Breast epithelium (tissue), 4 donors: ENCODE data around the gene C1orf210. TPM values are rescaled to one million over a fixed set of nuclear protein-coding genes. Genes with fewer than 3 reads are reported as not detected.

ENCODE experiments used
- DNase-seq, 2 donors: peaks; one replicate each; pipeline ENCODE4 v3.0.0-alpha.2; 2019; ENCODE audit warnings: low spot score in 2 of 2
- H3K27ac ChIP-seq, 2 donors: fragments of 200-600 bp; sonication (generic) in 1 of 2; one replicate each; pipeline ENCODE4 v1.5.1; 2016 to 2019; ENCODE audit warnings: mild to moderate bottlenecking in 1 of 2
- H3K27me3 ChIP-seq, 2 donors: fragments of 200-600 bp; sonication (generic) in 1 of 2; one replicate each; pipeline versions ENCODE4 v1.5.1 to v1.6.0; 2017 to 2019; ENCODE audit warnings: control low read depth in 1 of 2, mild to moderate bottlenecking in 1 of 2
- H3K36me3 ChIP-seq: fragments of 200-600 bp; one replicate; pipeline ENCODE4 v1.5.1; 2019
- H3K4me1 ChIP-seq, 2 donors: fragments of 200-600 bp; sonication (generic); one replicate each; pipeline ENCODE4 v1.5.1; 2016 to 2019; ENCODE audit warnings: control low read depth in 1 of 2
- H3K4me3 ChIP-seq, 3 donors: fragments of 200-600 bp; sonication (generic); 1 replicate in 2 of 3; 2 replicates in 1 of 3; pipeline ENCODE4 v1.5.1; 2016 to 2019; ENCODE audit warnings: mild to moderate bottlenecking in 3 of 3, moderate library complexity in 2 of 3
- H3K9me3 ChIP-seq, 2 donors: fragments of 200-600 bp; sonication (generic) in 1 of 2; one replicate each; pipeline ENCODE4 v1.5.1; 2016 to 2019; ENCODE audit warnings: control low read depth in 1 of 2
- POLR2A ChIP-seq: fragments of 450-650 bp; IDR thresholded peaks from one replicate; pipeline ENCODE4 v1.6.1; 2016; ENCODE audit warnings: antibody characterized with exemption, mild to moderate bottlenecking, moderate library complexity
- POLR2AphosphoS5 ChIP-seq, 3 donors: sonication (generic); formaldehyde crosslinking; IDR thresholded peaks; one replicate each; pipeline ENCODE4 v1.6.1; 2017; ENCODE audit warnings: antibody characterized with exemption in 3 of 3
- intact Hi-C: fragments of 100-400 bp; cut with DNase I; formaldehyde crosslinking; loops from one replicate; pipeline ENCODE4 v1.15.1; 2023; ENCODE audit warnings: low total_unique reads
- total RNA-seq, 3 donors: library from RNA; depleted of rRNA; stranded (reverse); fragments of >200 nt; gene quantifications; one replicate each; pipeline ENCODE4 v1.1.0, GENCODE V29; 2016
- TF ChIP-seq, protein P1 (sequence below), 3 donors: fragments of 450-650 bp; IDR thresholded peaks; one replicate each; pipeline ENCODE4 v1.5.1; 2016 to 2017; ENCODE audit warnings: antibody characterized with exemption in 3 of 3, mild to moderate bottlenecking in 3 of 3, moderate library complexity in 3 of 3

The C1orf210 gene
- total RNA-seq, 3 donors from 2014 or later = 7.2 to 31.3 TPM; not detected in 1

DNA sequence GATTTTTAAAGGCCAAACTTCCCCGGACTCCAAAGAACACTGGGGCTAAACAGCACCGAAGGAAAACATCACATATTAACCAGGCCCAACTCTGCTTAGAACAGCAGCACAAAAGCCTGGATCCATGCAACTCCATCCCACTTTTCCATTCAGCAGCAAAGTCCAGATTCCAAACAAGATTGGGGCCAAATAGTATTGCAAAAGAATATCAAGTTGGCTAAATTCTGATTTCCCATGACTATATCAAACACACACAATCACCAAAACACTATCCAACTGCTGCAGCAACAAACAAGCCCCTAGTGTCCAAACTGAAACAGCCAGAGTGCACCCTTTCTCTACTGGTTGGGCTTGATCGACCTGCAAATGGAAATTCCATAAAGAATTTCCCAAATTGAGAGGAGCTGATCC is 35.0 kb downstream of the C1orf210 start:
- Histone ChIP-seq H3K4me1 (no peaks in the 10 kb centered on the region), H3K27me3 (no peaks in the 10 kb centered on the region), H3K4me3 (no peak overlapping the region), H3K9me3 (no peaks in the 10 kb centered on the region), H3K36me3 (no peaks in the 10 kb centered on the region), H3K27ac (no peak overlapping the region)
- no peak for DNase-seq
- intact Hi-C loops = no loop called here
- TF ChIP-seq POLR2A (no peak), POLR2AphosphoS5 (IDR thresholded peaks at IDR 0.05) (no peak)
- TF ChIP-seq, protein P1, sequence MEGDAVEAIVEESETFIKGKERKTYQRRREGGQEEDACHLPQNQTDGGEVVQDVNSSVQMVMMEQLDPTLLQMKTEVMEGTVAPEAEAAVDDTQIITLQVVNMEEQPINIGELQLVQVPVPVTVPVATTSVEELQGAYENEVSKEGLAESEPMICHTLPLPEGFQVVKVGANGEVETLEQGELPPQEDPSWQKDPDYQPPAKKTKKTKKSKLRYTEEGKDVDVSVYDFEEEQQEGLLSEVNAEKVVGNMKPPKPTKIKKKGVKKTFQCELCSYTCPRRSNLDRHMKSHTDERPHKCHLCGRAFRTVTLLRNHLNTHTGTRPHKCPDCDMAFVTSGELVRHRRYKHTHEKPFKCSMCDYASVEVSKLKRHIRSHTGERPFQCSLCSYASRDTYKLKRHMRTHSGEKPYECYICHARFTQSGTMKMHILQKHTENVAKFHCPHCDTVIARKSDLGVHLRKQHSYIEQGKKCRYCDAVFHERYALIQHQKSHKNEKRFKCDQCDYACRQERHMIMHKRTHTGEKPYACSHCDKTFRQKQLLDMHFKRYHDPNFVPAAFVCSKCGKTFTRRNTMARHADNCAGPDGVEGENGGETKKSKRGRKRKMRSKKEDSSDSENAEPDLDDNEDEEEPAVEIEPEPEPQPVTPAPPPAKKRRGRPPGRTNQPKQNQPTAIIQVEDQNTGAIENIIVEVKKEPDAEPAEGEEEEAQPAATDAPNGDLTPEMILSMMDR (IDR thresholded peaks at IDR 0.05) = no peak

DNA sequence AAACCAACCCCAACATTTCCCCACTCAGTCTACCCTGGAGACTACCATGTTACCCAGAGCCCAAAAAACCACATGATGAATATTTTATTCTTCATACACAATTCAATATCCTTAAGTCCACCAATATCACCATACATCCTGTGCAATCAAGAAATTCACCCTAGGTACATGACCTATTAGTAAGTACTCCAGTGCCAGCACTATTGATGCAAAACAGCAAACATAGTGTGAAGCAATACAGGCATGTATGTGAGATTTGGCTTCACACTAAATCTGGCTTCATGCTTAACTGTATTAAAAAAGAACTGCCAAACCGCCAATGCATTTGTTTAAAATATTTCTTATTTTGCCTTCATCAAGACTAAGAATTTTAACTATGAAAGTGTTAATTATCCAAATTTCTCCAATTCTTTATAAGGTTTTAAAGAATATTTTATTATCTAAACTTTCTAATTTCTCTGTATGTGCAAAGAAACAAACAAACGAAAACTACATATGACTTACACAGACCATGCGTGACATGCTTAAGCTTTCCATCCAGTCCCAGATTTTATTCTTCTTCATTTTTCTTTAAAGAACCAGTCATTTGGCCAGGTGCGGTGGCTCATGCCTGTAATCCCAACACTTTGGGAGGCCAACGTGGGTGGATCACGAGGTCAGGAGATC is 38.0 kb downstream of the C1orf210 start:
- TF ChIP-seq POLR2A (no peak), POLR2AphosphoS5 (IDR thresholded peaks at IDR 0.05) (no peak)
- TF ChIP-seq, protein P1 (IDR thresholded peaks at IDR 0.05) = no peak
- no peaks in the 10 kb centered on the region for H3K9me3 ChIP-seq
- no peak overlapping the region for H3K4me3 ChIP-seq
- intact Hi-C loops = no loop called here
- DNase-seq = no peak
- H3K27ac ChIP-seq = no peak overlapping the region
- no peaks in the 10 kb centered on the region for H3K4me1 ChIP-seq
- no peaks in the 10 kb centered on the region for H3K36me3 ChIP-seq
- H3K27me3 ChIP-seq = no peaks in the 10 kb centered on the region

DNA sequence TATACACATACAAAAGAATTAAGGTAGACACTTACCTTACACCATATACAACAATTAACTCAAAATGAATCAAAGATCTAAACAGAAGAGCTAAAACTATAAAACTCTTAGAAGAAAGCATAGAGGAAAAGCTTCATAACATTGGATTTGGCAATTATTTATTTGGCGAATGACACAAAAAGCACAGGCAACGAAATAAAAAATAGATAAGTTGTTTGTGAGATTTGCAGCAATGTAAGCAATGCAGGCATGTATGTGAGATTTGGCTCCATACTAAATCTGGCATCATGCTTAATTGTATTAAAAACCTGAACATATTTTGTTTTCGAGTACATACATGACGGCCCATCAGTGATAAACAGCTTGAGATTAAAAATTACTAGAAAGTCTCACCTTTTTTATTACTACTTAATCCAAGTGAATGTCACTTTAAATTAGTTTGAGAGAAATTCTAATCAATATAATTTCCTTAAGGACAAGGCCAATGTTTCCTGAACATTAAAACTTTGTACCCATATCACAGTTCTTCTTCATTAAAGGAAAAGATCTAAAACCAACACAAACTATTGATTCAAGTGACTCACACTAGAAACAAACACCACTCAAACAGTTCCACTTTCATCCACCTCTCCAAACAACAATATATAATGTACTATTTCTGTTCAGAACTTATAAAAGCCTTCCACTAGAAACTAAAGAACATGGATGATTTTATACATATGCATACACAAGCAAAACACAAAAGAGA is 38.7 kb downstream of the C1orf210 start:
- Histone ChIP-seq H3K9me3 (no peaks in the 10 kb centered on the region), H3K4me3 (no peak overlapping the region)
- TF ChIP-seq POLR2AphosphoS5 (IDR thresholded peaks at IDR 0.05) = no peak
- TF ChIP-seq, protein P1 (IDR thresholded peaks at IDR 0.05) = no peak
- no peak for TF ChIP-seq POLR2A

DNA sequence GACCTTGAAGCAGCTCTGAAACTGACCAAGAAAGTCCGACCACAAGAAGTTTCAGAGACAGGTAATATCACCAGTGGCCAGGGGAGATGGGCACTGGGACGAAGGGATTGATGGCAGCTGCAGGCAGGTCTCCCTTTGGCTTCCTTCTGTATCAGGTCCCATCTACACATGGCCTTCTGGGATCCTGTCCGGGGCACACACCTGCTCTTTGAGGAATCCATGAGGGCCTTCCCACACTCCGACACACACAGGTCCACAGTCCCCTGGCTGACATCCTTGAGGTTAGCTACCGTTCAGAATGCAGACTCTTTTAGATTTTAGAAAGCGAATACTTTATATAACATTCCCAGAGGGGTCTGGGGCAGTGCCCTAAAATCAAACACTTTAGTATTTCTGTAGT is 42.1 kb downstream of the C1orf210 start:
- no peak overlapping the region for H3K4me3 ChIP-seq
- TF ChIP-seq, protein P1 (IDR thresholded peaks at IDR 0.05) = no peak
- TF ChIP-seq POLR2AphosphoS5 (IDR thresholded peaks at IDR 0.05) = no peak
- DNase-seq = peak in 1 of 2 donors; percentile 9
- H3K27ac ChIP-seq = no peak overlapping the region
- H3K4me1 ChIP-seq = no peaks in the 10 kb centered on the region
- no peaks in the 10 kb centered on the region for H3K27me3 ChIP-seq
- intact Hi-C loops = no loop called here
- H3K36me3 ChIP-seq = no peaks in the 10 kb centered on the region
- no peaks in the 10 kb centered on the region for H3K9me3 ChIP-seq

More for the DNA sequence above, 38.7 kb downstream of the C1orf210 start:
- intact Hi-C loops = no loop called here
- DNase-seq = no peak
- H3K27me3 ChIP-seq = no peaks in the 10 kb centered on the region
- no peaks in the 10 kb centered on the region for H3K36me3 ChIP-seq
- no peaks in the 10 kb centered on the region for H3K4me1 ChIP-seq
- no peak overlapping the region for H3K27ac ChIP-seq

DNA sequence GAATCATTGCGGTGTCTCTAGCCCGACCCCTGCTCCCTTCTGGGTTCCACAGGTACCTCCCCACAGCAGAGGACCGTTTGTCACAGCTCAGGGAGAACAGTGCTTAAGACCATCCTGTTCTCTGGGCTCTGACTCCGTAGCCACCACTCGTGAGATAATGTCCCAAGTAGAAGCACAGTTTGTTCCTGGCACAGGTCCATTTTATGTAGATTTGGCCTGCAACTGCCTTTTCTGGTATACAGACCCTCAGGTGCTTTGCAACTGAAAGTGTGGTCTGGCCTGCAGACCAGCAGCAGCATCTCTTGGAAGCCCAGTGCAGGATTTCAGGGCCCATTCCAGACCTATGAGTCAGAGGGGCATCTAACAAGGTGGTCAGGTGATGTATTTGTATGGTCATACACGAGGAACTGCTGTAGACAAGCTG is 44.0 kb downstream of the C1orf210 start:
- H3K4me3 ChIP-seq = no peak overlapping the region
- no peaks in the 10 kb centered on the region for H3K27me3 ChIP-seq
- H3K36me3 ChIP-seq = no peaks in the 10 kb centered on the region
- H3K4me1 ChIP-seq = no peaks in the 10 kb centered on the region
- DNase-seq = peak in 1 of 2 donors; percentile 49
- no peak overlapping the region for H3K27ac ChIP-seq
- intact Hi-C loops = no loop called here
- no peaks in the 10 kb centered on the region for H3K9me3 ChIP-seq
- TF ChIP-seq, protein P1 (IDR thresholded peaks at IDR 0.05) = no peak
- TF ChIP-seq POLR2A = no peak
- TF ChIP-seq POLR2AphosphoS5 (IDR thresholded peaks at IDR 0.05) = no peak
